ENCODE results near the gene ADAMTS15. TPM values are rescaled to one million over a fixed set of nuclear protein-coding genes. Genes with fewer than 3 reads are reported as not detected.

The ADAMTS15 gene
- total RNA-seq, 1 donor from 2014 or later = 0.02 TPM

- Mint-ChIP-seq H3K27me3 (peaks cover 5% of the 10 kb centered on the region), H3K9me3 (no peaks in the 10 kb centered on the region), H3K27ac (no peak overlapping the region), H3K36me3 (ENCODE audit: low read depth) (no peaks in the 10 kb centered on the region), H3K4me1 (no peaks in the 10 kb centered on the region), H3K4me3 (no peak overlapping the region)
- intact Hi-C loops (cut with micrococcal nuclease) = no loop called here
- no peak for DNase-seq
Observed at GRCh38 chr11:130411223-130411622, 37.2 kb upstream of the ADAMTS15 start.

DNA sequence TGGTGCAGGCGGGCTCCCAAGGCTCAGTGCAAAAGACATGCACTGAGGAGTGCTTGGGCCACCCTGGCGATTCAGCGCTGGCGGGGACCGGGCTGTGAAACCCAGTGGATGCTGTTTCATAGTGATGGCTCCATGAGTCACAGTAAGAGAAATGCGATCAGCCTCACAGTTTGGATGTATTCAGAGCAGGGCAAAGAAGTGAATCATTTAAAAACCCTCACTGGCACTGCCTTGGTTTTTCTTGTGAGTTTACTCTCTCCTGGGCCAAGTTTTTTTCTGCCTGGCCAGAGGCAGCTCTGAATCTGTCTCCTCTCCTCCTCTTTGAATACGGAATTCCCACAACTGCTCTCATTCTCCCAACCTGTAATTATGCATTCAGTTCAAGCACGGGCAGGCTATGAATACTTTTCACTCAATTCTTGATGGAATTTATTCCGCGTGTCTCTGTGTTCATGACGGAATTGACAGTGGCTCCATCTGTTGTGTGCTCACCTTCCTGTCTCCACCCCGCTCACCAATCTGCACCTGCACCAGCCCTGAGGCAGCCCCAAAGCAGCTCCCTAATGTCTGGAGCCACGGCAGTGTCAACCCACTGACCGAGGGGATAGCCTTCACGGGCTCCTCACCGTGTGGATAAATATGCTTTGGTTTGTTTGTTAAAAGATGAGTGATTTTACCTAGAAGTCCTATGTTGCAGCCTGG lies 34.9 kb upstream of the ADAMTS15 start:
- Mint-ChIP-seq H3K4me1 (no peaks in the 10 kb centered on the region), H3K9me3 (no peaks in the 10 kb centered on the region), H3K27ac (no peak overlapping the region), H3K27me3 (peaks cover 5% of the 10 kb centered on the region), H3K4me3 (no peak overlapping the region), H3K36me3 (ENCODE audit: low read depth) (no peaks in the 10 kb centered on the region)
- intact Hi-C loops (cut with micrococcal nuclease) = no loop called here
- no peak for DNase-seq

- no peak for DNase-seq
- H3K27me3 Mint-ChIP-seq = peaks cover 5% of the 10 kb centered on the region
- H3K36me3 Mint-ChIP-seq (ENCODE audit: low read depth) = no peaks in the 10 kb centered on the region
- no peak overlapping the region for H3K4me3 Mint-ChIP-seq
- no peak overlapping the region for H3K27ac Mint-ChIP-seq
- no peaks in the 10 kb centered on the region for H3K4me1 Mint-ChIP-seq
- intact Hi-C loops (cut with micrococcal nuclease) = no loop called here
- H3K9me3 Mint-ChIP-seq = no peaks in the 10 kb centered on the region
Observed at GRCh38 chr11:130414107-130415080, 34.1 kb upstream of the ADAMTS15 start.

DNA sequence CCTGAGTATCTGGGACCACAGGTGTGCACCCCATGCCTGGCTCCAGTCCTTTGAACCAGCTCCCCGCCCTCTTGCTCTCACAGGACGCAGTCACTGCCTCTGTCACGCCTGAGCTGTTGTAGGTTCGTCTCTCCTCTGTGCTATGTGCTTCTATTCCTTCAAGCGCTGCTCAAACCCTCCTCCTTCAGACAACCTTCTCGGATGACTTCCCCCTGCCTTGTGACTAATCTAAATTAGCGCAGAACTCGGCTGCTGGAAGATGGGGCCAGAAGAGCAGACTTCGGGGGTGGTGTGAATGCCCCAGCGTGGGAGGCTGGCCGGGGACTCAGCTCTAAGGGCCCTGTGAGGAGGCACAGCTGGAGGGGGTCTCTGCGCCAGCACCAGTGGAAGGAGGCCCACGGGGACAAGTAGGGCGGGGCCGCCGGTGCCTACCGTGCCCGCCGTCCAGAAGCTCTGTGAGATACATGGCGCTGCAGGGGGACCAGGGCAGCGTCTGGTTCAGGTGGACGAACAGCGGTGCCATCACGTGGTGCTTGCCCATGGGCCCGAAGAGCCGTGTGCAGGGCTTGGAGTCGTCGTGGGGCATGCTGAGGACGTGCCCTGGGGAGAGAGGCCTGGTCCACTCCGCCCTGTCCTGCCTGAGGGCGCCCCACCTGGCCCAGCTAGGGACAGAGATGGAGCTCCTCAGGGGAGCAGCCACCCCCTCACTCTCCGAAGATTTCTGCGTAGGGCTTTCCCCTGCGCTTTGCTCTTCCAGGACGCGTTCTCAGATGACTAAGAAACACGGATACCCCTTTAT lies 32.5 kb upstream of the ADAMTS15 start:
- intact Hi-C loops (cut with micrococcal nuclease) = no loop called here
- H3K27me3 Mint-ChIP-seq = peaks cover 5% of the 10 kb centered on the region
- H3K9me3 Mint-ChIP-seq = no peaks in the 10 kb centered on the region

DNA sequence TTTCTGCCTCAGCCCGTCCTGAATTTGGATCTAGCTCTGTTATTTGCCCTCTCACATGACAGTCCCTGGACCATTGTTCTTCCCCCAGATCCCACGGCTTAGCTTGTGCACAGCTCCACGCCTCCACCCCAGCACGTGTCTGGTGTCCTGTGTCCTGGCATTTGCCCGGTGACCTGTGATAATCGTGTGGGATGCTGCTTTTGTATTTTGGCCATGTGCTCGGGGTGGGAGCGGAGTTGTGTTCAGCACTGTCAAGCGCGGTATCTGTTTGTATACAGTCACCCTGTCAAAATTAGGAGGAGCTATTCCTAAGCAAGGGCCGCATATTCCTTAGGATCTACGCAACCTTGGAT lies 31.9 kb upstream of the ADAMTS15 start:
- Mint-ChIP-seq H3K36me3 (ENCODE audit: low read depth) (no peaks in the 10 kb centered on the region), H3K4me3 (no peak overlapping the region), H3K27ac (no peak overlapping the region), H3K27me3 (peaks cover 7% of the 10 kb centered on the region), H3K9me3 (no peaks in the 10 kb centered on the region), H3K4me1 (no peaks in the 10 kb centered on the region)
- intact Hi-C loops (cut with micrococcal nuclease) = no loop called here
- DNase-seq = no peak

More for the DNA sequence above, 32.5 kb upstream of the ADAMTS15 start:
- DNase-seq = no peak
- Mint-ChIP-seq H3K36me3 (ENCODE audit: low read depth) (no peaks in the 10 kb centered on the region), H3K4me3 (no peak overlapping the region), H3K4me1 (no peaks in the 10 kb centered on the region), H3K27ac (no peak overlapping the region)

- no peaks in the 10 kb centered on the region for H3K4me1 Mint-ChIP-seq
Observed at GRCh38 chr11:130416906-130417305, 31.5 kb upstream of the ADAMTS15 start.

DNA sequence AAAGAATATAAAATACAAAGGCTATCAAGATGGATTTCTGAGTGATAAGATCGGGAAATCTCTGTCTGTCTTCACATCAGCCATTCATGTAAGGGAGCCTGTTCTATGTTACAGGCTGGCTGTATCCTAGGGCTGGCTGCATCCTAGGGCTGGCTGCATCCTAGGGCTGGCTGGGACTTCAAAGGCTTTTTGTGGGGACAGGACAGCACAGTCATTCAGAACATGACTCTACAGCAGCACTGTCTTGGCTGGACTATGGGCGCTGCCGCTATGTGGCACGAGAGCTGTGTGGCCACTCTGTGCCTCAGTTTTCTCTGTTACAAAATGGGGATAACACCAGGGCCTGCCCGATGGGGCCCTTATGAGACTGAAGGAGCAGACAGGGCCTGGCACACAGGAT lies 30.2 kb upstream of the ADAMTS15 start:
- intact Hi-C loops (cut with micrococcal nuclease) = no loop called here
- H3K4me3 Mint-ChIP-seq = no peak overlapping the region
- no peaks in the 10 kb centered on the region for H3K9me3 Mint-ChIP-seq
- H3K27ac Mint-ChIP-seq = no peak overlapping the region
- H3K36me3 Mint-ChIP-seq (ENCODE audit: low read depth) = no peaks in the 10 kb centered on the region
- no peaks in the 10 kb centered on the region for H3K4me1 Mint-ChIP-seq
- DNase-seq = no peak
- peaks cover 11% of the 10 kb centered on the region for H3K27me3 Mint-ChIP-seq

More at GRCh38 chr11:130416906-130417305, 31.5 kb upstream of the ADAMTS15 start:
- intact Hi-C loops (cut with micrococcal nuclease) = no loop called here
- no peak for DNase-seq
- Mint-ChIP-seq H3K36me3 (ENCODE audit: low read depth) (no peaks in the 10 kb centered on the region), H3K9me3 (no peaks in the 10 kb centered on the region), H3K27ac (no peak overlapping the region), H3K27me3 (peaks cover 8% of the 10 kb centered on the region), H3K4me3 (no peak overlapping the region)

GRCh38 chr11:130418756-130419155 lies 29.7 kb upstream of the ADAMTS15 start:
- Mint-ChIP-seq H3K27ac (no peak overlapping the region), H3K9me3 (no peaks in the 10 kb centered on the region), H3K4me1 (no peaks in the 10 kb centered on the region), H3K27me3 (peaks cover 8% of the 10 kb centered on the region), H3K4me3 (no peak overlapping the region), H3K36me3 (ENCODE audit: low read depth) (no peaks in the 10 kb centered on the region)
- intact Hi-C loops (cut with micrococcal nuclease) = no loop called here
- no peak for DNase-seq

DNA sequence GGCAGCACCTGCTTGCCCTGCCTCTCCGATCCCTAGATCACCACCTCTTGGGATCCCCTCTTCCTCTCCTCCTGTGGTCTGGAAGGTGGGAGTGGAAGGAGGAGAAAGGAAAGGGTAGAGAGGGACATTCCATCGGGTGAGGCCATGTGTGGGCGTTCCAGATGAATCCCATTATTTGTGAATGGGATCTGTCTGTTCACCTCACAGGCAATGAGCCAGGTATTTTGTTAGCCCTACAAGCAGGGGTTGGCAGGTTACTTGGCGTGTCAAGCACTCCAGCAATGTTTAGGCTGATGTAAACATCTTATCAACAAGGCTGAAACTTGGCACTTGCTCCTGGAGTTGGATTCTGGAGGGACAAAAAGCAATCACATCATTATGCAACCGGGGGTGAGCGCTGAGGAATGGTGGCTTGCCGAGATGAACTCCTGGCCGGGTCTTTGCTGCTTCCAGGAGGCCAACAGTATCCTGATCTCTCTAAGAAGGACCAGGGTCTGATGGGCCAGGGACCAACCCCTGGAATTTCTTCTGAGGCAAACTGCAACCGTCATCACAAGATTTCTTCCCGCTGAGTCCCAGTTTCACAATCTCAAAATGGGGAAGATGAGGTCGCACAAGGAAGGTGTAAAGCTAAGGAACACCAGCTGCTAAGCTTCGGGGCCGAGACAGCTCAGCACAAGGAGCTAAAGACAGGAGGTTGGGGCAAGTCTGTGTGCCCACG lies 27.8 kb upstream of the ADAMTS15 start:
- Mint-ChIP-seq H3K27me3 (peaks cover 19% of the 10 kb centered on the region), H3K9me3 (no peaks in the 10 kb centered on the region), H3K4me3 (no peak overlapping the region), H3K36me3 (ENCODE audit: low read depth) (no peaks in the 10 kb centered on the region), H3K27ac (no peak overlapping the region), H3K4me1 (no peaks in the 10 kb centered on the region)
- intact Hi-C loops (cut with micrococcal nuclease) = no loop called here
- DNase-seq = no peak

DNA sequence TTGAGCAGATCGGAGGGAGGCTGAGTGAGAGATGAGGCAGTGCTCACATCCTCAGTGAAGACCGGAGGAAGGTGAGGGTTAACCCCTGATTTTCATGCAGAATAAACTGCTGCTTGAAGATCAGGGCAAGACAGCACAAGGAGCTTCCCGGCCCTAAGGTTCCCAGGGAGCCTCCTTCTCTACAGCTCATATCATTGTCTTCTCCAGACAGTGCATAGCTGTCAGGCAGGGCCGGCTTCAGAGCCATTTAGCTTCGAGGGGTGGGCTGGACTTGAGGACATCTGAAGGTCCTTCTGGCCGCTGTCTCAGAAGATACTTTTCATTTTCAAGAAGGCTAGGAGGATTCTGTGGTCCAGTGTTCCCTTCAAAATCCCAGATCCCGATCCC lies 27.3 kb upstream of the ADAMTS15 start:
- intact Hi-C loops (cut with micrococcal nuclease) = no loop called here
- Mint-ChIP-seq H3K9me3 (no peaks in the 10 kb centered on the region), H3K4me1 (no peaks in the 10 kb centered on the region), H3K27ac (no peak overlapping the region), H3K27me3 (peaks cover 24% of the 10 kb centered on the region), H3K36me3 (ENCODE audit: low read depth) (no peaks in the 10 kb centered on the region), H3K4me3 (no peak overlapping the region)
- DNase-seq = no peak

GRCh38 chr11:130421697-130422096 lies 26.7 kb upstream of the ADAMTS15 start:
- Mint-ChIP-seq H3K27ac (no peak overlapping the region), H3K36me3 (ENCODE audit: low read depth) (no peaks in the 10 kb centered on the region), H3K4me3 (no peak overlapping the region), H3K9me3 (no peaks in the 10 kb centered on the region), H3K4me1 (no peaks in the 10 kb centered on the region), H3K27me3 (peaks cover 29% of the 10 kb centered on the region)
- intact Hi-C loops (cut with micrococcal nuclease) = no loop called here
- no peak for DNase-seq

GRCh38 chr11:130422251-130422995 lies 26.0 kb upstream of the ADAMTS15 start:
- Mint-ChIP-seq H3K9me3 (no peaks in the 10 kb centered on the region), H3K4me3 (no peak overlapping the region), H3K27ac (no peak overlapping the region), H3K36me3 (ENCODE audit: low read depth) (no peaks in the 10 kb centered on the region), H3K4me1 (no peaks in the 10 kb centered on the region), H3K27me3 (peaks cover 36% of the 10 kb centered on the region)
- DNase-seq = no peak
- intact Hi-C loops (cut with micrococcal nuclease) = no loop called here

Data from activated CD4-positive, alpha-beta T cell treated with anti-CD3 and anti-CD28 coated beads, Interleukin-2, amount 10 ng/mL, durations not matched to agents 24 days and 14 days (primary cell).